ENCODE data around the gene RAP1GAP. TPM values are rescaled to one million over a fixed set of nuclear protein-coding genes. Genes with fewer than 3 reads are reported as not detected.

The RAP1GAP gene
- total RNA-seq, 1 experiment from 2014 or later: 7.2 TPM

DNA sequence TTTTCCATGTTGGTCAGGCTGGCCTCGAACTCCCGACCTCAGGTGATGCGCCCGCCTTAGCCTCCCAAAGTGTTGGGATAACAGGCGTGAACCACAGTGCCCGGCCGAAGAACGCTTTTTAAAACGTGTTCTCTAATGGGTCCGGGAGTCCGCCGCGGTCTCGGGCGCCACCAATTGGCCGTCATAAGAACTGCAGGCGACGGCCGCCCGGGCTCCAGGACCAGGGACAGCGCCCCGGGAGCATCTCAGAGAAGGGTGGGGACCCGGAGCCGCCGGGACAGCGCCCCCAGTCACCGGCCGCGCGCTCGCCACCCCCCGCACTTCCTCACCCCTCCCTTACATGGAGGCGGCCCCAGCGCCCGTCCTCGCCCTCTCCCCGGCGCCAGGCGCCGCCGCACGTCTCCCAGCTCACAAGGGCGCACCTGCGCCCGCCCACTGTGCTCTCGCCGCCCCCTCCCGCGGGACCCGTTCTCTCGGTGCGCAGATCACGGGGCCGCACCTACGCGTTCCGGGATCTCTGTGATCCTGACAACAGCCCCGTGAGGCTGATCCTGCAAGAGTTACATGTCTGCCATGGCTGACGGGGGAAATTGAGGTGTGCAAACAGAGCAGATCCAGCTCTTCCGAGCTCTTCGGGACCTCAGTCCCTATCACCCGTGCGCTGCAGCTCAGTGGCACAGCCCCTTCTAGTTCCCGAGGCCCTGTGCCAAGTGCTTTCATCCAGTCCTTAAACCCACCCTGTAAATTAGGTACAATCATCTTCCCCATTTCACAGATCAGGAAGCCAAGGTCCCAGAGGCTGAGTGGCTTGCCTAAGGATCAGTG, 9.8 kb downstream of the RAP1GAP start:
- Mint-ChIP-seq H3K27me3 (ENCODE audit: insufficient read depth, unreplicated experiment) (peaks cover 2% of the 10 kb centered on the region), H3K4me1 (ENCODE audit: low read depth, unreplicated experiment) (no peaks in the 10 kb centered on the region), H3K36me3 (ENCODE audit: insufficient read depth, unreplicated experiment) (peaks cover 12% of the 10 kb centered on the region), H3K27ac (ENCODE audit: unreplicated experiment) (no peak overlapping the region), H3K4me3 (ENCODE audit: unreplicated experiment) (peak overlapping the region; percentile 69), H3K9me3 (ENCODE audit: unreplicated experiment) (no peaks in the 10 kb centered on the region)
- peak; percentile 73 to 87 for DNase-seq
- Histone ChIP-seq H3K9me3 (no peaks in the 10 kb centered on the region), H3K27me3 (replicated peaks; ENCODE audit: control insufficient read depth, insufficient read depth, low read length) (no peaks in the 10 kb centered on the region), H3K36me3 (ENCODE audit: control insufficient read depth, insufficient read depth, low read length) (no peaks in the 10 kb centered on the region), H3K4me1 (no peaks in the 10 kb centered on the region), H3K4me3 (ENCODE audit: low read depth, low read length) (peak overlapping the region; percentile 42)
- BruUV-seq (replicated peaks): no TSS peak
- ChIA-PET POLR2A (interaction anchor here (0.6 kb wide), 1 partner anchor 646 kb away, joined by 6 read pairs; no protein-coding TSS in a partner anchor), CTCF (interaction anchor here (0.9 kb wide), 2 partner anchors 10 to 67 kb away, joined by 3 read pairs; partner anchors contain the start of gene RAP1GAP)
- peak; percentile 94 to 96 for TF ChIP-seq CTCF (IDR thresholded peaks at IDR 0.05; ENCODE audit: insufficient read depth in 1 of 2, low read depth in 1 of 2, low read length in 1 of 2, severe bottlenecking in 1 of 2, unreplicated experiment in 1 of 2)
- intact Hi-C loops (cut with micrococcal nuclease; ENCODE audit: unreplicated experiment): loop anchor here (10.0 kb wide), 1 partner anchor 125 kb away; no protein-coding TSS in a partner anchor

- H3K27me3 ChIP-seq (replicated peaks; ENCODE audit: control insufficient read depth, insufficient read depth, low read length): no peaks in the 10 kb centered on the region
- TF ChIP-seq CTCF (IDR thresholded peaks at IDR 0.05; ENCODE audit: insufficient read depth in 1 of 2, low read depth in 1 of 2, low read length in 1 of 2, severe bottlenecking in 1 of 2, unreplicated experiment in 1 of 2): no peak
- Mint-ChIP-seq H3K4me3 (ENCODE audit: unreplicated experiment) (no peak overlapping the region), H3K9me3 (ENCODE audit: unreplicated experiment) (no peaks in the 10 kb centered on the region), H3K27ac (ENCODE audit: unreplicated experiment) (no peak overlapping the region), H3K4me1 (ENCODE audit: low read depth, unreplicated experiment) (peaks cover 5% of the 10 kb centered on the region), H3K27me3 (ENCODE audit: insufficient read depth, unreplicated experiment) (peaks cover 2% of the 10 kb centered on the region), H3K36me3 (ENCODE audit: insufficient read depth, unreplicated experiment) (peaks cover 12% of the 10 kb centered on the region)
- CTCF ChIA-PET: no interaction called here
- intact Hi-C loops (cut with micrococcal nuclease; ENCODE audit: unreplicated experiment): loop anchor here (10.0 kb wide), 1 partner anchor 123 kb away; no protein-coding TSS in a partner anchor
- H3K4me1 ChIP-seq: peaks cover 6% of the 10 kb centered on the region; the same call in 1 of the 2 replicates
- no peak overlapping the region for H3K4me3 ChIP-seq (ENCODE audit: low read depth, low read length)
- no peak for DNase-seq
- POLR2A ChIA-PET: no interaction called here
- H3K9me3 ChIP-seq: no peaks in the 10 kb centered on the region
- BruUV-seq (replicated peaks): no TSS peak
- no peaks in the 10 kb centered on the region for H3K36me3 ChIP-seq (ENCODE audit: control insufficient read depth, insufficient read depth, low read length)
These were observed 11.5 kb downstream of the RAP1GAP start for GRCh38 chr1:21657456-21658190.

DNA sequence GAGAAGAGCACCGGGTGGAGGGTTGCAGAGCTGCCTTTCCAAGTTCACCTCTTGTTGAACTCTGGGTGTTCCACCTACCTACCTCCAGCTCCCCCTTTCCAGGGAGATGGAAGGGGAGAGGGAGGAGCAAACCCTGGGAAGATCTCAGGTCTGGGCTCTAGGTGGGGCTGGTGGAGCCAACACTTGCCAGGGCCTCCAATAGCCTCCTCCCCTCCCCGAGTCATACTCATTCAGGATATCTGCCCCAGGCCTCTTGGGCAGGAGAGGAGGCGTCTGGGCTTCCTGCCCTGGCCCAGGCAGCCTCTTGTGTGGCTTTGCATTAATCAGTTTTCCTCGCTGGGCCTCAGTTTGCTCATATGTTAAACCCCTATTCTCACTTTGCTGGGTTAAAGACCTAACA, 13.4 kb downstream of the RAP1GAP start:
- intact Hi-C loops (cut with micrococcal nuclease; ENCODE audit: unreplicated experiment): loop anchor here (10.0 kb wide), 1 partner anchor 121 kb away; no protein-coding TSS in a partner anchor
- no TSS peak for BruUV-seq (replicated peaks)
- Mint-ChIP-seq H3K9me3 (ENCODE audit: unreplicated experiment) (no peaks in the 10 kb centered on the region), H3K4me3 (ENCODE audit: unreplicated experiment) (no peak overlapping the region), H3K27me3 (ENCODE audit: insufficient read depth, unreplicated experiment) (peaks cover 2% of the 10 kb centered on the region), H3K27ac (ENCODE audit: unreplicated experiment) (no peak overlapping the region), H3K36me3 (ENCODE audit: insufficient read depth, unreplicated experiment) (peaks cover 12% of the 10 kb centered on the region), H3K4me1 (ENCODE audit: low read depth, unreplicated experiment) (peaks cover 10% of the 10 kb centered on the region)
- POLR2A ChIA-PET: no interaction called here
- DNase-seq: peak in 1 of 2 experiments; percentile 33
- peaks cover 7% of the 10 kb centered on the region; the same call in 1 of the 2 replicates for H3K4me1 ChIP-seq
- TF ChIP-seq CTCF (IDR thresholded peaks at IDR 0.05; ENCODE audit: insufficient read depth in 1 of 2, low read depth in 1 of 2, low read length in 1 of 2, severe bottlenecking in 1 of 2, unreplicated experiment in 1 of 2): no peak
- H3K4me3 ChIP-seq (ENCODE audit: low read depth, low read length): no peak overlapping the region
- no peaks in the 10 kb centered on the region for H3K27me3 ChIP-seq (replicated peaks; ENCODE audit: control insufficient read depth, insufficient read depth, low read length)
- H3K9me3 ChIP-seq: no peaks in the 10 kb centered on the region
- CTCF ChIA-PET: no interaction called here
- no peaks in the 10 kb centered on the region for H3K36me3 ChIP-seq (ENCODE audit: control insufficient read depth, insufficient read depth, low read length)
